K562 (cell line): ENCODE results near the gene EMC10. TPM values are rescaled to one million over a fixed set of nuclear protein-coding genes. Genes with fewer than 3 reads are reported as not detected.
A peak's percentile ranks its signal among the peaks of the same experiment; 100 is the strongest.

Experiments
- ATF7 ChIP-seq: fragments of 450-650 bp; IDR thresholded peaks from 2 replicates; pipeline ENCODE4 v1.7.1; 2014; ENCODE audit warnings: mild to moderate bottlenecking, moderate library complexity
- CREB1 ChIP-seq, 2 experiments: sonication (generic) in 1 of 2; formaldehyde crosslinking in 1 of 2; IDR thresholded peaks; 2 replicates each; pipeline versions ENCODE4 v1.6.1 to v1.8.0; 2012 to 2022; ENCODE audit warnings: inconsistent platforms in 1 of 2, mild to moderate bottlenecking in 1 of 2, missing genetic modification reagents in 1 of 2, moderate library complexity in 1 of 2
- CREB3L1 ChIP-seq: fragments of 450-650 bp; IDR thresholded peaks from 2 replicates; pipeline ENCODE4 v1.6.1; 2014; ENCODE audit warnings: low read depth, mild to moderate bottlenecking, moderate library complexity, borderline replicate concordance
- CTCFL ChIP-seq: IDR thresholded peaks from 2 replicates; pipeline ENCODE4 v1.6.1; 2011; ENCODE audit warnings: borderline replicate concordance, low read depth, mild to moderate bottlenecking, moderate library complexity, low read length; ENCODE audit not compliant: insufficient read depth, poor library complexity, severe bottlenecking
- ILK ChIP-seq: fragments of 450-650 bp; IDR thresholded peaks from 2 replicates; pipeline ENCODE4 v1.6.1; 2016; ENCODE audit warnings: missing genetic modification characterization, low read depth, mild to moderate bottlenecking, missing compliant biosample characterization, moderate library complexity, borderline replicate concordance
- MAZ ChIP-seq, 2 experiments: fragments of 450-650 bp in 1 of 2; sonication (generic) in 1 of 2; formaldehyde crosslinking; IDR thresholded peaks in 1 of 2; conservative IDR thresholded peaks in 1 of 2; 2 replicates each; pipeline versions ENCODE4 v1.4.0 to v1.5.0; 2020; ENCODE audit warnings: mild to moderate bottlenecking in 1 of 2, missing genetic modification reagents in 1 of 2
- MYBL2 ChIP-seq, 2 experiments: fragments of 450-650 bp in 1 of 2; sonication (generic) in 1 of 2; formaldehyde crosslinking in 1 of 2; IDR thresholded peaks; 2 replicates each; pipeline versions ENCODE4 v1.6.1 to v1.8.1; 2017 to 2022; ENCODE audit warnings: borderline replicate concordance in 1 of 2, inconsistent platforms in 1 of 2, low read depth in 1 of 2, mild to moderate bottlenecking in 1 of 2, missing genetic modification reagents in 1 of 2, moderate library complexity in 1 of 2
- POLR2G ChIP-seq: fragments of 200-400 bp; formaldehyde crosslinking; IDR thresholded peaks from 2 replicates; pipeline ENCODE4 v1.6.1; 2017; ENCODE audit warnings: low read depth, mild to moderate bottlenecking, antibody characterized with exemption, low read length, moderate library complexity
- RNF2 ChIP-seq: sonication (generic); IDR thresholded peaks from 2 replicates; pipeline ENCODE4 v1.6.1; 2016
- SPI1 ChIP-seq: IDR thresholded peaks from 2 replicates; pipeline ENCODE4 v1.6.1; 2011; ENCODE audit warnings: low read depth, low read length, control low read depth, borderline replicate concordance
- TAF1 ChIP-seq: IDR thresholded peaks from 2 replicates; pipeline ENCODE4 v1.6.1; 2011; ENCODE audit warnings: mild to moderate bottlenecking, low read length, moderate library complexity; ENCODE audit not compliant: insufficient read depth, control insufficient read depth, severe bottlenecking; ENCODE audit errors: extremely low read depth
- ZFP91 ChIP-seq: sonication (generic); formaldehyde crosslinking; IDR thresholded peaks from 2 replicates; pipeline ENCODE4 v1.8.0; 2022; ENCODE audit warnings: mild to moderate bottlenecking, missing genetic modification reagents
- ZFX ChIP-seq: sonication (generic); formaldehyde crosslinking; IDR thresholded peaks from 2 replicates; pipeline ENCODE4 v1.8.0; 2022; ENCODE audit warnings: mild to moderate bottlenecking, missing genetic modification reagents, moderate library complexity
- ZNF184 ChIP-seq: sonication (generic); formaldehyde crosslinking; IDR thresholded peaks from 2 replicates; pipeline ENCODE4 v1.5.0; 2020; ENCODE audit warnings: missing genetic modification reagents
- ZNF518B ChIP-seq: fragments of 250-450 bp; sonication (Bioruptor Pico); IDR thresholded peaks from 2 replicates; pipeline ENCODE4 v1.5.0; 2021; ENCODE audit warnings: mild to moderate bottlenecking, moderate library complexity
- polyA plus RNA-seq, 8 experiments: library from polyadenylated mRNA; depleted of rRNA in 4 of 8; stranded (reverse) in 5 of 8; unstranded in 3 of 8; fragments of >200 nt; fragmentation: Nextera tagmentation in 2 of 8; fragmentation: Illumina TruSeq in 1 of 8; extraction: Ambion mirVana in 2 of 8; extraction: Trizol in 1 of 8; gene quantifications; 2 replicates each; pipeline versions ENCODE4 v1.2.1 to v1.2.3, GENCODE V29; 2011 to 2014; ENCODE audit warnings: inconsistent platforms in 1 of 8, missing spikeins in 1 of 8
- total RNA-seq, 7 experiments: library from RNA; depleted of rRNA in 6 of 7; stranded (reverse); fragments of >200 nt in 6 of 7; fragmentation: Illumina TruSeq in 2 of 7; extraction: Trizol in 2 of 7; gene quantifications; 2 replicates each; pipeline versions ENCODE4 v1.2.1 to v1.2.3, GENCODE V29; 2011 to 2021; ENCODE audit warnings: low replicate concordance in 1 of 7

Gene EMC10
- total and polyA plus RNA-seq, 9 of the 15 experiments (the other 6 are each of a cell fraction or from before 2014, with no cell fraction given), result 1.4 to 46.0 (median 13.1) TPM

GRCh38 chr19:50431343-50432220 is 44.7 kb upstream of the EMC10 start (continued):
- TF ChIP-seq ILK (tag), result no peak
- no peak for TF ChIP-seq ATF7
- no peak for TF ChIP-seq MYBL2 (IDR thresholded peaks at IDR 0.05; ENCODE audit: low read depth)
- TF ChIP-seq MYBL2 (CRISPR knock-in tag; IDR thresholded peaks at IDR 0.05; ENCODE audit: borderline replicate concordance), result no peak
- no peak for TF ChIP-seq ZNF518B (CRISPR knock-in tag)
- peak; percentile 69; the same call in 1 of the 2 replicates for TF ChIP-seq POLR2G
- TF ChIP-seq MAZ (CRISPR knock-in tag; conservative IDR thresholded peaks at IDR 0.05 in 1 of 2, IDR thresholded peaks at IDR 0.05 in 1 of 2), result peak; percentile 67 to 77; a peak in 3 of 4 replicates
- peak; percentile 97 for TF ChIP-seq ZFX (CRISPR knock-in tag)
- TF ChIP-seq ZNF184, result no peak
- peak; percentile 91 for TF ChIP-seq CREB1 (IDR thresholded peaks at IDR 0.05)
- TF ChIP-seq CREB1 (CRISPR knock-in tag; IDR thresholded peaks at IDR 0.05), result peak; percentile 98
- TF ChIP-seq ZFP91 (CRISPR knock-in tag), result 0 out of 2 replicates have a peak, but pooled peaks have one; percentile 15
- TF ChIP-seq SPI1, result 0 out of 2 replicates have a peak, but pooled peaks have one; percentile 24
- TF ChIP-seq RNF2, result no peak
- no peak for TF ChIP-seq CTCFL
- TF ChIP-seq TAF1, result peak; percentile 30
- peak; percentile 22; the same call in 1 of the 2 replicates for TF ChIP-seq CREB3L1
